ENCODE data around the gene PRRC1. TPM values are rescaled to one million over a fixed set of nuclear protein-coding genes. Genes with fewer than 3 reads are reported as not detected.
"Not testable (repeated sequence)": the region's sequence is repeated elsewhere in the genome, so short reads cannot be mapped to it uniquely, and the experiment has no call there.

The PRRC1 gene
- total and polyA plus RNA-seq, 11 donors = 10.3 to 37.7 (median 20.8) TPM

GRCh38 chr5:127521138-127521770 lies 3.8 kb downstream of the PRRC1 start:
- no peak overlapping the region for H3K27ac ChIP-seq
- no peaks in the 10 kb centered on the region for H3K27me3 ChIP-seq
- TF ChIP-seq POLR2A (IDR thresholded peaks at IDR 0.05) (no peak), CTCF (IDR thresholded peaks at IDR 0.05) (no peak)
- peaks cover 0 to 14% (median 6%) of the 10 kb centered on the region in 12 donors for H3K9me3 ChIP-seq
- intact Hi-C loops (cut with DNase I) = no loop called here
- H3K4me1 ChIP-seq = peaks cover 0 to 30% (median 17%) of the 10 kb centered on the region in 12 donors
- H3K4me3 ChIP-seq = no peak overlapping the region
- DNase-seq = no peak
- ATAC-seq = no peak
- peaks cover 0 to 46% (median 33%) of the 10 kb centered on the region in 9 donors for H3K36me3 ChIP-seq
- WGBS, 4 donors = 93 to 96% (median 95%) methylated on average over 6 of the region's 6 CpGs

- Histone ChIP-seq H3K4me3 (no peak overlapping the region), H3K27me3 (no peaks in the 10 kb centered on the region), H3K9me3 (peaks cover 0 to 14% (median 6%) of the 10 kb centered on the region in 12 donors), H3K4me1 (peaks cover 0 to 5% (median 0%) of the 10 kb centered on the region in 12 donors), H3K36me3 (peaks cover 0 to 83% (median 73%) of the 10 kb centered on the region in 9 donors), H3K27ac (no peak overlapping the region)
- TF ChIP-seq CTCF (IDR thresholded peaks at IDR 0.05) (no peak), POLR2A (IDR thresholded peaks at IDR 0.05) (no peak)
- 100% methylated on average over 1 of the region's 1 CpG for WGBS, 4 donors
- no peak for ATAC-seq
- intact Hi-C loops (cut with DNase I) = no loop called here
- no peak for DNase-seq
These were observed 7.7 kb downstream of the PRRC1 start for GRCh38 chr5:127525181-127525580.

DNA sequence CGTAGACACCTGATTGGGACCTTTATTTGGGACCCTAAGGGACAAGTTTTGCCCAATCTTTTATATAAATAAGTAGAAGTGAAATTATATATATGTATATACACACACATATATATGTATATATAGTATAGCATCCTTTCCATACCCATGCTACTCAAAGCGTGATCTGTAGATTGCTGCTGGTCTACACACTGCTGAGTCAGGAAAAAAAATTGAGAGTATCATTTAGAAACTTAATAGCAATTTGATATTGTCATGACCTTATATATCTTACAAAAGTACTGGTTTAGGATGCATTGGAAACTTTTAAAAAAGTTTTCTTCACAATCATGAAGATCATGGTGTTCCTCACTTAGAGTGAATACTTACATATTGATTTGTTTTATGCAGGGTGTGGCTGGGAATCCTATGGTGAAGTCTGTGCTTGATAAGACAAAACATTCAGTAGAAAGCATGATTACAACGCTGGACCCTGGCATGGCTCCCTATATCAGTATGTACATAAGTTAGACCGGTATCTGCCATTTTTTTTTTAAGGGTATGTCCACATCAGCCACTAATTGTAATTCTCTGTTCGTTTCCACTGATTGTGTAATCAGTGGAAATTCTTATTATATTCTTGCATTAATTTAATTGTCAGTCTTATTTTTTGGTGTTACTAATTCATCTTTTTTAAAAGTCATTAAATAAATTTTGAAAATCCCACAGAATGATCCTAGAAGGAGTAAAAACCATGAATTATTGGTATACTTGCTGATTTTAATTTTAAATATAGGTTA lies 12.7 kb downstream of the PRRC1 start:
- H3K36me3 ChIP-seq = peaks cover 0 to 100% (median 98%) of the 10 kb centered on the region in 9 donors
- no peaks in the 10 kb centered on the region for H3K27me3 ChIP-seq
- H3K4me3 ChIP-seq = no peak overlapping the region
- intact Hi-C loops (cut with DNase I) = no loop called here
- H3K27ac ChIP-seq = no peak overlapping the region
- DNase-seq = no peak
- H3K9me3 ChIP-seq = no peaks in the 10 kb centered on the region
- 94 to 96% (median 94%) methylated on average over 5 of the region's 5 CpGs for WGBS, 4 donors
- H3K4me1 ChIP-seq = no peaks in the 10 kb centered on the region
- TF ChIP-seq POLR2A (IDR thresholded peaks at IDR 0.05) = no peak
- no peak for TF ChIP-seq CTCF (IDR thresholded peaks at IDR 0.05)
- ATAC-seq = no peak

DNA sequence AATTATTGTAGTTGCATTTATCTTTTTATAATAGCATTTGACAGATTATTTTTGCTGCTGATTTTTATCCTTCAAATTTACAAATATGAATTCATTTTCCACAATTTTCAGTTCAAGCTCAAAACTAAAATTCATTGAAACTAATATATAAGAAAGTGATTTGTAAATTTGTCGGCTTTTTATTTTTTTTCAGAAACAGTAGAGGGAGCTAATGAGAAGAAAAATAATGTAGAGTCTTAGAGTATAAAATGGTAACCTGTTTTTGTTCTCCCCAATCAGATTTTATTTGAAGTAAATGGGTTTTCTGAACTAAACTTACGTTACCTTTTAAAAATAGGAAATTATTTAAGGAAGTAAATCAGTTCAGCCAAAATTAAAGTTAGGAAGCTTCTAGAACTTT lies 19.2 kb downstream of the PRRC1 start:
- ATAC-seq (no peak), DNase-seq (no peak)
- 79 to 84% (median 81%) methylated on average over 2 of the region's 2 CpGs for WGBS, 4 donors
- Histone ChIP-seq H3K9me3 (peaks cover 0 to 14% (median 0%) of the 10 kb centered on the region in 12 donors), H3K27ac (no peak overlapping the region), H3K4me1 (no peaks in the 10 kb centered on the region), H3K4me3 (no peak overlapping the region), H3K36me3 (peaks cover 0 to 90% (median 89%) of the 10 kb centered on the region in 9 donors), H3K27me3 (no peaks in the 10 kb centered on the region)
- TF ChIP-seq CTCF (IDR thresholded peaks at IDR 0.05) (peak in 7 of 12 donors; percentile 18 to 49 (median 34)), POLR2A (IDR thresholded peaks at IDR 0.05) (no peak)
- intact Hi-C loops (cut with DNase I) = no loop called here

GRCh38 chr5:127540553-127540952 lies 23.1 kb downstream of the PRRC1 start:
- H3K27ac ChIP-seq; intact Hi-C loops (cut with DNase I); H3K4me3 ChIP-seq; ATAC-seq; H3K4me1 ChIP-seq; DNase-seq; H3K27me3 ChIP-seq: not testable (repeated sequence)
- 97 to 98% (median 98%) methylated on average over 3 of the region's 3 CpGs for WGBS, 4 donors
- Histone ChIP-seq H3K9me3 (peaks cover 0 to 14% (median 0%) of the 10 kb centered on the region in 12 donors), H3K36me3 (peaks cover 0 to 65% (median 54%) of the 10 kb centered on the region in 9 donors)

DNA sequence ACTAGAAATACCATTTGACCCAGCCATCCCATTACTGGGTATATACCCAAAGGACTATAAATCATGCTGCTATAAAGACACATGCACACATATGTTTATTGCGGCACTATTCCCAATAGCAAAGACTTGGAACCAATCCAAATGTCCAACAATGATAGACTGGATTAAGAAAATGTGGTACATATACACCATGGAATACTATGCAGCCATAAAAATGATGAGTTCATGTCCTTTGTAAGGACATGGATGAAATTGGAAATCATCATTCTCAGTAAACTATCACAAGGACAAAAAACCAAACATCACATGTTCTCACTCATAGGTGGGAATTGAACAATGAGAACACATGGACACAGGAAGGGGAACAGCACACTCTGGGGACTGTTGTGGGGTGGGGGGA lies 27.8 kb downstream of the PRRC1 start:
- H3K4me1 ChIP-seq; intact Hi-C loops (cut with DNase I); H3K27ac ChIP-seq; H3K4me3 ChIP-seq; H3K27me3 ChIP-seq; DNase-seq; ATAC-seq: not testable (repeated sequence)
- 93 to 96% methylated on average over 1 of the region's 1 CpG; no CpG with 5 or more reads in 2 of the 4 donors for WGBS, 4 donors
- H3K9me3 ChIP-seq = peaks cover 0 to 11% (median 0%) of the 10 kb centered on the region in 12 donors
- H3K36me3 ChIP-seq = peaks cover 0 to 52% (median 38%) of the 10 kb centered on the region in 9 donors

Measured in heart left ventricle (tissue), 16 donors.